HUES6 (cell line): ENCODE results near the gene SNX8.

Experiments used
- H3K27ac ChIP-seq: 2 replicates; pipeline ENCODE4 v1.7.0; 2013; ENCODE audit warnings: low read depth, mild to moderate bottlenecking, low read length, inconsistent platforms
- H3K27me3 ChIP-seq: 2 replicates; pipeline ENCODE4 v1.6.1; 2013; ENCODE audit warnings: low read length; ENCODE audit not compliant: control insufficient read depth, insufficient read depth
- H3K36me3 ChIP-seq: 2 replicates; pipeline ENCODE4 v1.6.1; 2013; ENCODE audit warnings: low read length; ENCODE audit not compliant: control insufficient read depth, insufficient read depth
- H3K4me1 ChIP-seq: 2 replicates; pipeline ENCODE4 v1.6.1; 2013; ENCODE audit warnings: low read length; ENCODE audit not compliant: control insufficient read depth, insufficient read depth
- H3K4me3 ChIP-seq: 2 replicates; pipeline ENCODE4 v1.5.1; 2013; ENCODE audit warnings: low read depth, low read length
- H3K9ac ChIP-seq: one replicate; pipeline ENCODE4 v1.6.1; 2013; ENCODE audit warnings: mild to moderate bottlenecking, low read length
- H3K9me3 ChIP-seq: 2 replicates; pipeline ENCODE4 v1.6.1; 2013; ENCODE audit warnings: low read depth, low read length; ENCODE audit not compliant: control insufficient read depth, insufficient read depth

The SNX8 gene

GRCh38 chr7:2314209-2314955 lies at the start of gene SNX8:
SNX8 (minus strand) TSS chr7:2314441; CDS start chr7:2314421, 20 bp downstream.
- H3K9ac ChIP-seq, result peak within 1 kb of the TSS; percentile 86
- H3K9me3 ChIP-seq, result 0 out of 2 replicates have a peak, but pooled peaks cover 2% of the 10 kb centered on the region
- H3K27ac ChIP-seq, result 0 out of 2 replicates have a peak within 1 kb of the TSS, but pooled peaks have one; percentile 31
- H3K4me1 ChIP-seq, result peaks cover 9% of the 10 kb centered on the region
- H3K27me3 ChIP-seq, result no peaks in the 10 kb centered on the region
- peak within 1 kb of the TSS; percentile 80 for H3K4me3 ChIP-seq
- H3K36me3 ChIP-seq, result no peaks in the 10 kb centered on the region

GRCh38 chr7:2362385-2363088 lies 48.3 kb upstream of the SNX8 start:
- Histone ChIP-seq H3K4me3 (no peak overlapping the region), H3K27ac (no peak overlapping the region), H3K36me3 (peaks cover 94% of the 10 kb centered on the region), H3K9ac (no peak overlapping the region), H3K9me3 (no peaks in the 10 kb centered on the region), H3K27me3 (no peaks in the 10 kb centered on the region), H3K4me1 (peaks cover 9% of the 10 kb centered on the region; the same call in 1 of the 2 replicates)

- Histone ChIP-seq H3K27ac (no peak overlapping the region), H3K9ac (no peak overlapping the region), H3K4me1 (peaks cover 9% of the 10 kb centered on the region; the same call in 1 of the 2 replicates), H3K9me3 (no peaks in the 10 kb centered on the region), H3K27me3 (no peaks in the 10 kb centered on the region), H3K4me3 (no peak overlapping the region), H3K36me3 (peaks cover 87% of the 10 kb centered on the region)
Observed at GRCh38 chr7:2360796-2361195, 46.6 kb upstream of the SNX8 start.

- Histone ChIP-seq H3K9me3 (no peaks in the 10 kb centered on the region), H3K4me1 (peaks cover 9% of the 10 kb centered on the region; the same call in 1 of the 2 replicates), H3K36me3 (peaks cover 75% of the 10 kb centered on the region), H3K27ac (no peak overlapping the region), H3K9ac (no peak overlapping the region), H3K27me3 (no peaks in the 10 kb centered on the region), H3K4me3 (no peak overlapping the region)
Observed at GRCh38 chr7:2359610-2360009, 45.4 kb upstream of the SNX8 start.

- H3K27ac ChIP-seq, result no peak overlapping the region
- no peak overlapping the region for H3K4me3 ChIP-seq
- H3K36me3 ChIP-seq, result peaks cover 70% of the 10 kb centered on the region
- no peak overlapping the region for H3K9ac ChIP-seq
- peaks cover 9% of the 10 kb centered on the region; the same call in 1 of the 2 replicates for H3K4me1 ChIP-seq
- no peaks in the 10 kb centered on the region for H3K9me3 ChIP-seq
- no peaks in the 10 kb centered on the region for H3K27me3 ChIP-seq
Observed at GRCh38 chr7:2358968-2359527, 44.8 kb upstream of the SNX8 start.

- H3K4me3 ChIP-seq, result no peak overlapping the region
- H3K4me1 ChIP-seq, result peaks cover 9% of the 10 kb centered on the region; the same call in 1 of the 2 replicates
- H3K36me3 ChIP-seq, result peaks cover 61% of the 10 kb centered on the region
- no peaks in the 10 kb centered on the region for H3K9me3 ChIP-seq
- H3K27ac ChIP-seq, result no peak overlapping the region
- no peak overlapping the region for H3K9ac ChIP-seq
- no peaks in the 10 kb centered on the region for H3K27me3 ChIP-seq
Observed at GRCh38 chr7:2357571-2357970, 43.3 kb upstream of the SNX8 start.

GRCh38 chr7:2357165-2357564 lies 42.9 kb upstream of the SNX8 start:
- Histone ChIP-seq H3K27ac (no peak overlapping the region), H3K4me3 (0 out of 2 replicates have a peak overlapping the region, but pooled peaks have one; percentile 3), H3K9me3 (no peaks in the 10 kb centered on the region), H3K36me3 (peaks cover 57% of the 10 kb centered on the region), H3K9ac (no peak overlapping the region), H3K27me3 (no peaks in the 10 kb centered on the region), H3K4me1 (peaks cover 9% of the 10 kb centered on the region; the same call in 1 of the 2 replicates)

- Histone ChIP-seq H3K4me1 (peaks cover 9% of the 10 kb centered on the region; the same call in 1 of the 2 replicates), H3K36me3 (peaks cover 45% of the 10 kb centered on the region), H3K4me3 (peak overlapping the region; percentile 83), H3K27me3 (no peaks in the 10 kb centered on the region), H3K9ac (peak overlapping the region; percentile 99), H3K9me3 (no peaks in the 10 kb centered on the region), H3K27ac (peak overlapping the region; percentile 91; the same call in 1 of the 2 replicates)
Observed at GRCh38 chr7:2355705-2356008, 41.4 kb upstream of the SNX8 start.

- H3K9ac ChIP-seq, result peak overlapping the region; percentile 99
- H3K4me3 ChIP-seq, result peak overlapping the region; percentile 83
- no peaks in the 10 kb centered on the region for H3K9me3 ChIP-seq
- H3K27ac ChIP-seq, result peak overlapping the region; percentile 91
- no peaks in the 10 kb centered on the region for H3K27me3 ChIP-seq
- H3K36me3 ChIP-seq, result peaks cover 40% of the 10 kb centered on the region
- H3K4me1 ChIP-seq, result peaks cover 9% of the 10 kb centered on the region; the same call in 1 of the 2 replicates
Observed at GRCh38 chr7:2354939-2355704, 40.9 kb upstream of the SNX8 start.

GRCh38 chr7:2354186-2354938 lies 40.1 kb upstream of the SNX8 start, which contains the start of gene EIF3B:
EIF3B (plus strand) TSS chr7:2354827; CDS start chr7:2354922, 95 bp downstream.
- Histone ChIP-seq H3K36me3 (peaks cover 32% of the 10 kb centered on the region), H3K27ac (peak within 1 kb of the TSS; percentile 100), H3K9me3 (no peaks in the 10 kb centered on the region), H3K27me3 (no peaks in the 10 kb centered on the region), H3K9ac (peak within 1 kb of the TSS; percentile 99), H3K4me1 (peaks cover 5% of the 10 kb centered on the region; the same call in 1 of the 2 replicates), H3K4me3 (peak within 1 kb of the TSS; percentile 83)
